Transverse colon (tissue), 4 donors: ENCODE results near the gene DHCR7. TPM values are rescaled to one million over a fixed set of nuclear protein-coding genes. Genes with fewer than 3 reads are reported as not detected.
A peak's percentile ranks its signal among the peaks of the same experiment; 100 is the strongest.

Source experiments
- DNase-seq: peaks from one replicate; pipeline ENCODE4 v3.0.0-alpha.2; 2019
- H3K27ac ChIP-seq, 4 donors: fragments of 200-600 bp; sonication (generic); 2 replicates each; pipeline ENCODE4 v1.5.1; 2016 to 2018; ENCODE audit warnings: inconsistent platforms in 4 of 4
- H3K27me3 ChIP-seq: fragments of 200-600 bp; sonication (generic); 2 replicates; pipeline ENCODE4 v1.5.1; 2017; ENCODE audit warnings: inconsistent platforms
- H3K36me3 ChIP-seq, 4 donors: fragments of 200-600 bp; sonication (generic); 2 replicates each; pipeline ENCODE4 v1.5.1; 2017 to 2019; ENCODE audit warnings: inconsistent platforms in 4 of 4
- H3K4me1 ChIP-seq, 4 donors: fragments of 200-600 bp; sonication (generic); 2 replicates each; pipeline ENCODE4 v1.5.1; 2017 to 2020; ENCODE audit warnings: inconsistent platforms in 4 of 4
- H3K4me3 ChIP-seq, 4 donors: fragments of 200-600 bp; sonication (generic); 1 replicate in 1 of 4; 2 replicates in 3 of 4; pipeline versions ENCODE4 v1.5.1 to v1.6.1; 2017 to 2019; ENCODE audit warnings: inconsistent platforms in 4 of 4
- H3K9me3 ChIP-seq, 2 donors: fragments of 200-600 bp; sonication (generic); 2 replicates each; pipeline ENCODE4 v1.5.1; 2017 to 2019; ENCODE audit warnings: inconsistent platforms in 2 of 2
- EP300 ChIP-seq: sonication (generic); formaldehyde crosslinking; IDR thresholded peaks from one replicate; pipeline ENCODE4 v1.6.1; 2017; ENCODE audit warnings: antibody characterized with exemption, low read depth
- POLR2A ChIP-seq: fragments of 450-650 bp; IDR thresholded peaks from one replicate; pipeline ENCODE4 v1.6.1; 2016; ENCODE audit warnings: antibody characterized with exemption, mild to moderate bottlenecking, moderate library complexity
- POLR2AphosphoS5 ChIP-seq, 3 donors: sonication (generic); formaldehyde crosslinking; IDR thresholded peaks; one replicate each; pipeline ENCODE4 v1.6.1; 2016; ENCODE audit warnings: antibody characterized with exemption in 3 of 3
- WGBS, 2 donors: methylation state at CpG; one replicate each; pipeline ENCODE4 v1.1.5; 2018; ENCODE audit warnings: low coverage in 1 of 2; 5-methylcytosine and 5-hydroxymethylcytosine counted together
- in situ Hi-C, 4 donors: fragments of 200-750 bp; cut with MboI; loops; one replicate each; pipeline versions ENCODE4 v1.15.0 to v1.15.1; 2017; ENCODE audit warnings: low sequenced_read_pairs in 3 of 4, low pct_ligation_motif_present in 1 of 4, low pct_unique_long_range_greater_than_20kb in 1 of 4
- intact Hi-C: fragments of 100-400 bp; cut with DNase I; formaldehyde crosslinking; loops from one replicate; pipeline ENCODE4 v1.15.1; 2023; ENCODE audit warnings: low total_unique reads
- total RNA-seq, 4 donors: library from RNA; depleted of rRNA; stranded (reverse); fragments of >200 nt; gene quantifications; one replicate each; pipeline ENCODE4 v1.1.0, GENCODE V29; 2016
- TF ChIP-seq, protein P1 (sequence below), 5 experiments: fragments of 200-600 bp in 3 of 5; fragments of 450-650 bp in 2 of 5; sonication (generic) in 3 of 5; IDR thresholded peaks; 1 replicate in 2 of 5; 2 replicates in 3 of 5; pipeline ENCODE4 v1.5.1; 2016 to 2017; ENCODE audit warnings: antibody characterized with exemption in 5 of 5, inconsistent platforms in 3 of 5, mild to moderate bottlenecking in 2 of 5, moderate library complexity in 1 of 5

Gene DHCR7
- total RNA-seq, 4 donors from 2014 or later = 5.6 to 76.7 (median 31.5) TPM

DNA sequence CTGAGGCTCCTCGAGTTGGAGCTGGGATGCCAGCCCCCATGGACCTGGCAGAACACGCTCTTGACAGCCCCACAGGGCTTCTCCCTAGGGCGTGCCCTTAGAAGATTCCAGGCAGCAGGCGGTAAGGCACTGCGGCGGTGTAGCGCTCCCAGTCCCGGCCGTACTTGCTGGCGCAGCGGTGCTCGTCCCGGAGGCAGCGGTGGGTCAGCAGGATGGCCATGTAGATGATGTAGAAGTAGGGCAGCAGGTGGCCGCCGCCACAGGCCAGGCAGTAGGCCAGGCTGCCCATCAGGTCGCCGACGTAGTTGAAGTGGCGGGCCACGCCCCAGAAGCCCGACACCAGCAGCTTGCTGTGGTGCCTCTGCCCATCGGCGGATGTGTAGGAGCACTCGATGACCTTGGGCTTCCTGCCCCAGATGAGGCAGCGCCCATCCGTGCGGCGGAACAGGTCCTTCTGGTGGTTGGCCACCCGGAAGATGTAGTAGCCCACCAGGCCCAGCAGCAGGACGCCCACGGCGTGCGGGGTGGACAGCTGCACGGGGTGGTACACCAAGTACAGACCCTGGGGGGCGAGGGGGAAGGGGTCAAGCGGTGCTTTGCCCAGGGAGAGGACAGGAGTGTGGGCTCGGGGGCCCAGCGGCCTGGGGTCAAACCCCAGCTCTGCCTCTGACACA is 12.8 kb downstream of the DHCR7 start:
- Histone ChIP-seq H3K9me3 (no peaks in the 10 kb centered on the region), H3K4me3 (no peak overlapping the region), H3K27me3 (no peaks in the 10 kb centered on the region), H3K27ac (no peak overlapping the region), H3K4me1 (peaks cover 0 to 17% (median 12%) of the 10 kb centered on the region in 4 donors), H3K36me3 (peaks cover 0 to 4% (median 0%) of the 10 kb centered on the region in 4 donors)
- in situ Hi-C loops = no loop called here
- TF ChIP-seq POLR2AphosphoS5 (IDR thresholded peaks at IDR 0.05) (no peak), POLR2A (no peak), EP300 (no peak)
- TF ChIP-seq, protein P1, sequence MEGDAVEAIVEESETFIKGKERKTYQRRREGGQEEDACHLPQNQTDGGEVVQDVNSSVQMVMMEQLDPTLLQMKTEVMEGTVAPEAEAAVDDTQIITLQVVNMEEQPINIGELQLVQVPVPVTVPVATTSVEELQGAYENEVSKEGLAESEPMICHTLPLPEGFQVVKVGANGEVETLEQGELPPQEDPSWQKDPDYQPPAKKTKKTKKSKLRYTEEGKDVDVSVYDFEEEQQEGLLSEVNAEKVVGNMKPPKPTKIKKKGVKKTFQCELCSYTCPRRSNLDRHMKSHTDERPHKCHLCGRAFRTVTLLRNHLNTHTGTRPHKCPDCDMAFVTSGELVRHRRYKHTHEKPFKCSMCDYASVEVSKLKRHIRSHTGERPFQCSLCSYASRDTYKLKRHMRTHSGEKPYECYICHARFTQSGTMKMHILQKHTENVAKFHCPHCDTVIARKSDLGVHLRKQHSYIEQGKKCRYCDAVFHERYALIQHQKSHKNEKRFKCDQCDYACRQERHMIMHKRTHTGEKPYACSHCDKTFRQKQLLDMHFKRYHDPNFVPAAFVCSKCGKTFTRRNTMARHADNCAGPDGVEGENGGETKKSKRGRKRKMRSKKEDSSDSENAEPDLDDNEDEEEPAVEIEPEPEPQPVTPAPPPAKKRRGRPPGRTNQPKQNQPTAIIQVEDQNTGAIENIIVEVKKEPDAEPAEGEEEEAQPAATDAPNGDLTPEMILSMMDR (IDR thresholded peaks at IDR 0.05) = no peak
- intact Hi-C loops = no loop called here
- 95% methylated on average over 31 of the region's 39 CpGs; no CpG with 5 or more reads in 1 of the 2 donors for WGBS, 2 donors
- DNase-seq = no peak

GRCh38 chr11:71434576-71435130 is 13.5 kb downstream of the DHCR7 start:
- Histone ChIP-seq H3K27me3 (no peaks in the 10 kb centered on the region), H3K9me3 (no peaks in the 10 kb centered on the region), H3K4me1 (peaks cover 0 to 17% (median 12%) of the 10 kb centered on the region in 4 donors), H3K4me3 (no peak overlapping the region), H3K36me3 (peaks cover 0 to 4% (median 0%) of the 10 kb centered on the region in 4 donors), H3K27ac (no peak overlapping the region)
- TF ChIP-seq POLR2A = no peak
- TF ChIP-seq, protein P1 (IDR thresholded peaks at IDR 0.05) = no peak
- no peak for TF ChIP-seq EP300
- TF ChIP-seq POLR2AphosphoS5 (IDR thresholded peaks at IDR 0.05) = no peak
- in situ Hi-C loops (no loop called here), intact Hi-C loops (no loop called here)
- 83 to 86% methylated on average over 5 to 18 of the region's 18 CpGs for WGBS, 2 donors
- DNase-seq = no peak

GRCh38 chr11:71433648-71434450 is 14.3 kb downstream of the DHCR7 start:
- DNase-seq = peak; percentile 72
- peaks cover 0 to 17% (median 12%) of the 10 kb centered on the region in 4 donors for H3K4me1 ChIP-seq
- no peak overlapping the region for H3K4me3 ChIP-seq
- in situ Hi-C loops = no loop called here
- peak overlapping the region; percentile 17 to 79 (median 73) for H3K27ac ChIP-seq
- peaks cover 0 to 4% (median 0%) of the 10 kb centered on the region in 4 donors for H3K36me3 ChIP-seq
- intact Hi-C loops = no loop called here
- TF ChIP-seq POLR2AphosphoS5 (IDR thresholded peaks at IDR 0.05) (peak in 1 of 3 donors; percentile 19), EP300 (no peak)
- H3K27me3 ChIP-seq = no peaks in the 10 kb centered on the region
- WGBS, 2 donors = 74% methylated on average over 18 of the region's 19 CpGs; no CpG with 5 or more reads in 1 of the 2 donors
- no peaks in the 10 kb centered on the region for H3K9me3 ChIP-seq

GRCh38 chr11:71432761-71433647 is 15.2 kb downstream of the DHCR7 start:
- intact Hi-C loops (no loop called here), in situ Hi-C loops (no loop called here)
- no peak overlapping the region for H3K4me3 ChIP-seq
- H3K27ac ChIP-seq = peak overlapping the region; percentile 29 to 79 (median 73)
- H3K4me1 ChIP-seq = peaks cover 0 to 17% (median 12%) of the 10 kb centered on the region in 4 donors
- TF ChIP-seq, protein P1 (IDR thresholded peaks at IDR 0.05) = no peak
- TF ChIP-seq POLR2A (no peak), EP300 (no peak), POLR2AphosphoS5 (IDR thresholded peaks at IDR 0.05) (no peak)
- no peaks in the 10 kb centered on the region for H3K27me3 ChIP-seq
- DNase-seq = no peak
- H3K9me3 ChIP-seq = no peaks in the 10 kb centered on the region
- 68 to 100% methylated on average over 1 to 7 of the region's 7 CpGs for WGBS, 2 donors
- no peaks in the 10 kb centered on the region for H3K36me3 ChIP-seq
